Stomach (tissue), 9 donors: Measurements from ENCODE around the gene EHD4. TPM values are rescaled to one million over a fixed set of nuclear protein-coding genes. Genes with fewer than 3 reads are reported as not detected.

Source experiments
- DNase-seq, 2 donors: peaks; one replicate each; pipeline versions ENCODE4 v3.0.0 to v3.0.0-alpha.2; 2013 to 2019
- H3K27ac ChIP-seq, 5 donors: fragments of 200-600 bp in 4 of 5; sonication (generic) in 4 of 5; one replicate each; pipeline ENCODE4 v1.5.1; 2013 to 2019; ENCODE audit warnings: mild to moderate bottlenecking in 1 of 5, moderate library complexity in 1 of 5
- H3K27me3 ChIP-seq, 3 donors: fragments of 200-600 bp; sonication (generic); one replicate each; pipeline ENCODE4 v1.5.1; 2017 to 2019; ENCODE audit warnings: mixed run types in 1 of 3
- H3K36me3 ChIP-seq, 4 donors: fragments of 200-600 bp; sonication (generic); 1 replicate in 3 of 4; 2 replicates in 1 of 4; pipeline ENCODE4 v1.5.1; 2016 to 2019
- H3K4me1 ChIP-seq, 4 donors: fragments of 200-600 bp; sonication (generic); one replicate each; pipeline ENCODE4 v1.5.1; 2016 to 2019
- H3K4me3 ChIP-seq, 4 donors: fragments of 200-600 bp; sonication (generic) in 3 of 4; one replicate each; pipeline ENCODE4 v1.5.1; 2016 to 2019; ENCODE audit warnings: mild to moderate bottlenecking in 1 of 4
- H3K9me3 ChIP-seq, 4 donors: fragments of 200-600 bp; sonication (generic); one replicate each; pipeline ENCODE4 v1.5.1; 2016 to 2019
- EP300 ChIP-seq: sonication (generic); formaldehyde crosslinking; IDR thresholded peaks from one replicate; pipeline ENCODE4 v1.6.1; 2017; ENCODE audit warnings: antibody characterized with exemption
- POLR2A ChIP-seq, 4 donors: fragments of 450-650 bp; IDR thresholded peaks; one replicate each; pipeline ENCODE4 v1.6.1; 2016; ENCODE audit warnings: antibody characterized with exemption in 4 of 4, control low read depth in 2 of 4, mild to moderate bottlenecking in 1 of 4, moderate library complexity in 1 of 4
- POLR2AphosphoS5 ChIP-seq, 3 donors: sonication (generic); formaldehyde crosslinking; IDR thresholded peaks; one replicate each; pipeline ENCODE4 v1.6.1; 2016; ENCODE audit warnings: antibody characterized with exemption in 3 of 3
- WGBS, 5 donors: extraction: QIAGEN DNeasy Blood & Tissue Kit in 3 of 5; methylation state at CpG; one replicate each; pipeline versions ENCODE4 v1.1.5 to v1.1.7; 2013 to 2018; 5-methylcytosine and 5-hydroxymethylcytosine counted together
- intact Hi-C: fragments of 100-400 bp; cut with DNase I; formaldehyde crosslinking; loops from one replicate; pipeline ENCODE4 v1.15.1; 2023; ENCODE audit warnings: low total_unique reads
- polyA plus RNA-seq, 3 donors: library from polyadenylated mRNA; stranded (reverse); fragments of 200-250 nt; gene quantifications; one replicate each; pipeline ENCODE4 v1.2.3, GENCODE V29; 2013
- total RNA-seq, 5 donors: library from RNA; depleted of rRNA; stranded (reverse); fragments of >200 nt; gene quantifications; one replicate each; pipeline versions ENCODE4 v1.1.0 to v1.2.3, GENCODE V29; 2014 to 2016
- TF ChIP-seq, protein P1 (sequence below), 7 experiments: fragments of 450-650 bp in 4 of 7; fragments of 200-600 bp in 3 of 7; sonication (generic) in 3 of 7; IDR thresholded peaks; one replicate each; pipeline ENCODE4 v1.5.1; 2016 to 2019; ENCODE audit warnings: antibody characterized with exemption in 7 of 7, control low read depth in 2 of 7, mild to moderate bottlenecking in 1 of 7
- donor health status: healthy with polysubstance abuse.
- donor health status: Bipolar disorder and iron deficiency.
- donor health status: healthy.

The EHD4 gene
- total and polyA plus RNA-seq, 8 donors = 5.8 to 86.4 (median 16.2) TPM

DNA sequence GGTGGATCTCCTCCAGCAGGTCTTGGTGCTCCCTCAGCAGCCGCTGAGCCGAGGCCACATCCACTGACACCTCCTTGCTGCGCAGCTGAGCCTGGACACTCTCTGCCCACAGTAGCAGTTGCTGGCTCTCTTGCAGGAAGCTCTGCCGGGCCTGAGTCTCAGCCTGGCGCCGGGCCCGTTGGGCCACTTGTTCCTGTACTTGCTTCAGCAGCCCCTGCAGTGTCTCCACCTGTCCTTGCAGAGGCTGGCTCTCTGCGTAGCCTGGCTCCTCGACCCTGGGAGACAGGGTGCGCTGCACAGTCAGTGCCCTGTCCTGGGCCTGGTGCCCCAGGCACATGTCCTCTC, 94.0 kb downstream of the EHD4 start:
- no peaks in the 10 kb centered on the region for H3K36me3 ChIP-seq
- TF ChIP-seq EP300 = no peak
- TF ChIP-seq POLR2A (IDR thresholded peaks at IDR 0.05) = no peak
- TF ChIP-seq POLR2AphosphoS5 (IDR thresholded peaks at IDR 0.05) = no peak
- TF ChIP-seq, protein P1, sequence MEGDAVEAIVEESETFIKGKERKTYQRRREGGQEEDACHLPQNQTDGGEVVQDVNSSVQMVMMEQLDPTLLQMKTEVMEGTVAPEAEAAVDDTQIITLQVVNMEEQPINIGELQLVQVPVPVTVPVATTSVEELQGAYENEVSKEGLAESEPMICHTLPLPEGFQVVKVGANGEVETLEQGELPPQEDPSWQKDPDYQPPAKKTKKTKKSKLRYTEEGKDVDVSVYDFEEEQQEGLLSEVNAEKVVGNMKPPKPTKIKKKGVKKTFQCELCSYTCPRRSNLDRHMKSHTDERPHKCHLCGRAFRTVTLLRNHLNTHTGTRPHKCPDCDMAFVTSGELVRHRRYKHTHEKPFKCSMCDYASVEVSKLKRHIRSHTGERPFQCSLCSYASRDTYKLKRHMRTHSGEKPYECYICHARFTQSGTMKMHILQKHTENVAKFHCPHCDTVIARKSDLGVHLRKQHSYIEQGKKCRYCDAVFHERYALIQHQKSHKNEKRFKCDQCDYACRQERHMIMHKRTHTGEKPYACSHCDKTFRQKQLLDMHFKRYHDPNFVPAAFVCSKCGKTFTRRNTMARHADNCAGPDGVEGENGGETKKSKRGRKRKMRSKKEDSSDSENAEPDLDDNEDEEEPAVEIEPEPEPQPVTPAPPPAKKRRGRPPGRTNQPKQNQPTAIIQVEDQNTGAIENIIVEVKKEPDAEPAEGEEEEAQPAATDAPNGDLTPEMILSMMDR (IDR thresholded peaks at IDR 0.05) = no peak
- peaks cover 12 to 34% (median 22%) of the 10 kb centered on the region in 4 donors for H3K4me1 ChIP-seq
- H3K4me3 ChIP-seq = no peak overlapping the region
- H3K27ac ChIP-seq = no peak overlapping the region
- 64 to 89% (median 75%) methylated on average over 5 to 10 of the region's 10 CpGs for WGBS, 5 donors
- DNase-seq = peak in 1 of 2 donors; percentile 54
- peaks cover 0 to 29% (median 11%) of the 10 kb centered on the region in 3 donors for H3K27me3 ChIP-seq
- H3K9me3 ChIP-seq = no peaks in the 10 kb centered on the region
- intact Hi-C loops = no loop called here

DNA sequence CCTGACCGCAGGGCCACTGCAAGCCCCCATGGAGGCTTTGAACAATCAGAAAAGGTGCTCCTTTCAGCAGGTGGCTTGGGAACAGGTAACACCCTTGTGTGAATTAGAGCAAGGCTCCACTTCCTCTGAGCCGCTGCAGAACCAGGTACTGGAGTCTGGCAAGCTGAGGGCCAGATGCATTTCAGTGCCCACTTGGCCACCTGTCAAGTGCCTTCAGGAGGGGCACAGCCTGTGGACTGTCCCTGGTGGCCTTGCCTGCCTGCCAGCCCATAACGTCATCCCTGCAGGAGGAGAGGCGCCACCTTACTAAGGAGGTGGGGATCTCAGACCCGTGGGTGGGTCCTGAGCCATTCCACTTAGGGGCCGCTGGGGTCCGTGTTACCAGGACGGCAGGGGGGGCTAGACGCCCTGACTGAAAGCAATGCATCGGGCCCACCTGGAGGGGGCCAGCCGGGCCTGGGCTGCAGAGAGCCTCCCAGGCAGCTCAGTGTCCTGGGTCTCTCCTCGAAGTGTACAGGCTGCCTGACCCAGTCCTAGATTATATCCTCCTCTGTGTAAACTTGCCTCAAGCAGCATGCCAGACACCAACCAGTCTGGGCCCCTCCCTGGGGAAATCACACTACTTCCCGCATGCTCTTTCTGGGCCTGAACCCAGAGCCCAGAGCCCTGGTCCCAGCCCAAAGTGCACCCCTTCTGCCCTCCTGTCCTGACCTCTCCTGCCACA, 94.6 kb downstream of the EHD4 start:
- TF ChIP-seq, protein P1 (IDR thresholded peaks at IDR 0.05) = no peak
- TF ChIP-seq EP300 (no peak), POLR2A (IDR thresholded peaks at IDR 0.05) (no peak), POLR2AphosphoS5 (IDR thresholded peaks at IDR 0.05) (no peak)
- Histone ChIP-seq H3K27me3 (peaks cover 0 to 29% (median 11%) of the 10 kb centered on the region in 3 donors), H3K9me3 (no peaks in the 10 kb centered on the region), H3K4me3 (no peak overlapping the region), H3K27ac (no peak overlapping the region), H3K4me1 (peaks cover 12 to 29% (median 18%) of the 10 kb centered on the region in 4 donors), H3K36me3 (no peaks in the 10 kb centered on the region)
- intact Hi-C loops = no loop called here
- no peak for DNase-seq
- WGBS, 5 donors = 72 to 84% (median 84%) methylated on average over 10 to 13 of the region's 13 CpGs

DNA sequence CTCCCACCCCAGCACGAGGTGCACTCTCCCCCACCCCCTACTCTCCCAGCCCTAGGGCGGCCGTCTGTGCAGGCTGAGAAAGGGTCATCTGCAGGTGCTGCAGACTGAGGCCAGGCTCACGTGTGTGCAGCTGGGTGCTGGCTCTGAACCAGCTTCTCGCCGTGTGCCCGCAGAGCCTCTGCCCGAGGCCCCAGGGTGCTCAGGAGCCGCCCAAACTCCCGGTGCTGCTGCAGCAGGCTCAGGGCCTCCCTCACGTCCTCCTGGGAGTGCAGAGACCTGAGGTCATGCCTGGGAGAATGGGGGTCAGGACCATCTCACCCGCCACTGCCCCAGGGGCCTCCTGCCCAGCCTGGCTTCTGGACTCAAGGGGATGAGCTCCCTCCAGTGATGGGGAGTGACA, 95.7 kb downstream of the EHD4 start:
- TF ChIP-seq EP300 = no peak
- TF ChIP-seq, protein P1 (IDR thresholded peaks at IDR 0.05) = no peak
- TF ChIP-seq POLR2A (IDR thresholded peaks at IDR 0.05) = no peak
- TF ChIP-seq POLR2AphosphoS5 (IDR thresholded peaks at IDR 0.05) = no peak
- peak in 1 of 2 donors; percentile 52 for DNase-seq
- Histone ChIP-seq H3K4me1 (peaks cover 2 to 18% (median 7%) of the 10 kb centered on the region in 4 donors), H3K27ac (no peak overlapping the region), H3K36me3 (no peaks in the 10 kb centered on the region), H3K9me3 (no peaks in the 10 kb centered on the region), H3K27me3 (peaks cover 0 to 18% (median 4%) of the 10 kb centered on the region in 3 donors), H3K4me3 (no peak overlapping the region)
- 16 to 45% (median 36%) methylated on average over 8 to 12 of the region's 12 CpGs for WGBS, 5 donors
- intact Hi-C loops = no loop called here

- intact Hi-C loops = no loop called here
- 84 to 93% (median 90%) methylated on average over 13 of the region's 13 CpGs for WGBS, 5 donors
- H3K4me3 ChIP-seq = no peak overlapping the region
- no peaks in the 10 kb centered on the region for H3K9me3 ChIP-seq
- DNase-seq = no peak
- TF ChIP-seq POLR2AphosphoS5 (IDR thresholded peaks at IDR 0.05) (no peak), EP300 (no peak), POLR2A (IDR thresholded peaks at IDR 0.05) (no peak)
- TF ChIP-seq, protein P1 (IDR thresholded peaks at IDR 0.05) = no peak
- H3K36me3 ChIP-seq = no peaks in the 10 kb centered on the region
- H3K4me1 ChIP-seq = peaks cover 0 to 14% (median under 1%) of the 10 kb centered on the region in 4 donors
- H3K27ac ChIP-seq = no peak overlapping the region
- H3K27me3 ChIP-seq = peaks cover 0 to 11% (median 0%) of the 10 kb centered on the region in 3 donors
Observed at GRCh38 chr15:41876007-41876406, 96.3 kb downstream of the EHD4 start.
